PC-9 (cell line): ENCODE results near the gene SYDE2.

Source experiments
- EZH2 ChIP-seq: fragments of 200-600 bp; sonication (generic); IDR thresholded peaks from 2 replicates; pipeline ENCODE4 v1.8.0; 2017; ENCODE audit warnings: antibody characterized with exemption, low read depth
- TF ChIP-seq, protein P1 (sequence below): fragments of 200-600 bp; sonication (generic); conservative IDR thresholded peaks from 2 replicates; pipeline ENCODE4 v1.6.1; 2017; ENCODE audit warnings: mixed run types, antibody characterized with exemption, mild to moderate bottlenecking, moderate library complexity

DNA sequence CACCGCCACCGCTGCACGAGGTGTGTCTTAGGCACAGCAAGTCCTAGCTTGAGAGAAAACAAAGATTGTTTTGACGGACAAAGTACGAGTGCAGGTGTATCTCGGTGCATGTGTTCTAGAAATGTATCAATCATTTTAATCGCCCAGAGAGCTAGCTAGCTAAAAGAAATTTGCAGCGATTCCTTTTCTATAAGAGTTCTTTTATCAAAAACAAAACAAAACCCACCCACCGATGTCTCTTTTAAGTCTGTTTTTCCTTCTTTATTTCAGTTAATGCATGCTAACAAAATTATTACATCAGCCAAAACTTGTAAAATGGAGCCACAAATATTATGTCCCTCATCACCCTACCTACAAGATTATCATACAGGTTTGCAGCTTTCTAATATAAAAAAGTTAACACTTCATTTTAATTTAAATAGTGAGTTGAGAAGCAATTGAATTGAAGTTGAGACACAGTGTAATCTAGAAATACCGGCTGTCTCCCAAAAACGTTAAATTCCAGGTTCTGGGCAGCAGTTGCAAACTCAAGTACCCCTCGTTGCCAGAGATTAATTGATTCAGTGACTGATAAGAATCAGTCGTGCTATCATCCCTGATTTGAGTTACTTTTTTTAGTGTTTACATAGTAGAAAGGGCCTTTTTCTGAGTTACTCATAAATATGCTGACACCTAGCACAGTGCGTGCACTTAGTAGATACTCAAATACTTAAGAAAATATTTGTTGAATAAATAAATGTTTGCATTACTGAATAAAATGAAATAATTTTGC, 1.5 kb upstream of the SYDE2 start:
- TF ChIP-seq, protein P1, sequence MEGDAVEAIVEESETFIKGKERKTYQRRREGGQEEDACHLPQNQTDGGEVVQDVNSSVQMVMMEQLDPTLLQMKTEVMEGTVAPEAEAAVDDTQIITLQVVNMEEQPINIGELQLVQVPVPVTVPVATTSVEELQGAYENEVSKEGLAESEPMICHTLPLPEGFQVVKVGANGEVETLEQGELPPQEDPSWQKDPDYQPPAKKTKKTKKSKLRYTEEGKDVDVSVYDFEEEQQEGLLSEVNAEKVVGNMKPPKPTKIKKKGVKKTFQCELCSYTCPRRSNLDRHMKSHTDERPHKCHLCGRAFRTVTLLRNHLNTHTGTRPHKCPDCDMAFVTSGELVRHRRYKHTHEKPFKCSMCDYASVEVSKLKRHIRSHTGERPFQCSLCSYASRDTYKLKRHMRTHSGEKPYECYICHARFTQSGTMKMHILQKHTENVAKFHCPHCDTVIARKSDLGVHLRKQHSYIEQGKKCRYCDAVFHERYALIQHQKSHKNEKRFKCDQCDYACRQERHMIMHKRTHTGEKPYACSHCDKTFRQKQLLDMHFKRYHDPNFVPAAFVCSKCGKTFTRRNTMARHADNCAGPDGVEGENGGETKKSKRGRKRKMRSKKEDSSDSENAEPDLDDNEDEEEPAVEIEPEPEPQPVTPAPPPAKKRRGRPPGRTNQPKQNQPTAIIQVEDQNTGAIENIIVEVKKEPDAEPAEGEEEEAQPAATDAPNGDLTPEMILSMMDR: no peak
- no peak for TF ChIP-seq EZH2
